ENCODE data around the gene PAPOLG. TPM values are rescaled to one million over a fixed set of nuclear protein-coding genes. Genes with fewer than 3 reads are reported as not detected.

PAPOLG gene
- total and polyA plus RNA-seq, 2 of the 4 experiments (the other 2 are of a cell fraction), result 3.5 to 12.4 TPM

DNA sequence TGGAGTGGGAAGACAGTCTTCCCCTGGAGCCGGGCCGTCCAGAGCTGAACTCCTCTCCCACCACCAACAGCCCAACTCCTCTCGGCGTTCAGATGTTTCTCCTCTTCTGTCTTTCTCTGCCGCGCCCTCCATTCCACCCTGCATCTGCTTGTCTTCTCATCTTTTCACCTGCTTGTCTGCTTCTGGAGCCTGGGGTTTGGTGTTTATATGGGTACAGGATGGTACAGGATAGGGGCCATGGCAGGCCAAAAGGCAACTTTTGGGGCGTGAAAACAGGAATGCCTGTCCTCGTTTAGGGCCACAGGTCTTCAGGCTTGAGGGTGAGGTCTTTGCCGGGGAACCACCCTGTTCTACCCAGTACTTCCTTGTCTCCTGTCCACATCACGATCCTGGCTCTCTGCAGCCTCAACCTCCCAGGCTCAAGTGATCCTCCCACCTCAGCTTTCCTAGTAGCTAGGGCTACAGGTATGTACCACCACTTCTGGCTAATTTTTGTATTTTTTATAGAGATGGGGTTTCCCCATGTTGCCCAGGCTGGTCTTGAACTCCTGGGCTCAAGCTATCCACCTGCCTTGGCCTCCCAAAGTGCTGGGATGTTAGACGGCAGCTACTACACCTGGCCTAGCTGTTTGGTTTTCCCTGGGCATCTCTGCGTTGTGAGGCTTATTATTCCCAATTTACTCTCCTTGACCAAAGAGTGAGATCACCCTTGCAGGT lies 64.5 kb downstream of the PAPOLG start:
- POLR2A ChIA-PET (ENCODE audit: unreplicated experiment), result no interaction called here
- intact Hi-C loops (cut with micrococcal nuclease), result no loop called here
- Histone ChIP-seq H3K4me2 (ENCODE audit: low read depth, low read length) (no peak overlapping the region), H3K14ac (replicated peaks; ENCODE audit: low read depth, low read length) (no peak overlapping the region), H2AFZ (replicated peaks; ENCODE audit: low read length, poor library complexity) (no peak overlapping the region), H2BK120ac (ENCODE audit: low read depth, low read length) (no peak overlapping the region), H3K36me3 (ENCODE audit: control insufficient read depth, insufficient read depth, low read length) (no peaks in the 10 kb centered on the region), H3K23ac (ENCODE audit: low read depth, low read length) (no peak overlapping the region), H2AK9ac (replicated peaks; ENCODE audit: low read depth, low read length, poor library complexity) (no peak overlapping the region), H2AK5ac (ENCODE audit: low read depth, low read length) (no peak overlapping the region), H3K4ac (ENCODE audit: low read depth, low read length) (no peak overlapping the region), H3K79me1 (ENCODE audit: low read depth in 1 of 2, low read length in 2 of 2) (no peaks in the 10 kb centered on the region), H2BK15ac (ENCODE audit: low read depth, low read length) (no peak overlapping the region), H2BK20ac (ENCODE audit: low read depth, low read length) (no peak overlapping the region), H4K5ac (ENCODE audit: low read depth, low read length) (no peak overlapping the region), H3K9me1 (ENCODE audit: insufficient read depth, low read length) (no peaks in the 10 kb centered on the region), H3K27me3 (ENCODE audit: control insufficient read depth, insufficient read depth, low read length) (peaks cover 19% of the 10 kb centered on the region), H3K56ac (ENCODE audit: extremely low read depth, insufficient read depth, low read length) (no peak overlapping the region), H4K8ac (ENCODE audit: low read depth in 2 of 2, low read length in 2 of 2) (no peak overlapping the region), H3K9me3 (ENCODE audit: control insufficient read depth, insufficient read depth, low read length) (no peaks in the 10 kb centered on the region), H3K9ac (ENCODE audit: low read depth, low read length) (no peak overlapping the region), H3K4me3 (ENCODE audit: insufficient read depth, low read depth, low read length) (no peak overlapping the region), H3K18ac (ENCODE audit: low read depth, low read length) (no peak overlapping the region), H3K27ac (ENCODE audit: insufficient read depth, low read length) (no peak overlapping the region), H2BK5ac (ENCODE audit: low read depth, low read length, poor library complexity, severe bottlenecking) (no peak overlapping the region), H4K20me1 (ENCODE audit: insufficient read depth, low read length) (no peaks in the 10 kb centered on the region), H3K4me1 (ENCODE audit: control insufficient read depth, insufficient read depth, low read length) (no peaks in the 10 kb centered on the region), H4K91ac (ENCODE audit: insufficient read depth, low read depth, low read length) (no peak overlapping the region)
- TF ChIP-seq BHLHE40 (IDR thresholded peaks at IDR 0.05; ENCODE audit: low read depth, low read length) (no peak), USF2 (IDR thresholded peaks at IDR 0.05; ENCODE audit: low read depth, low read length) (no peak), CEBPB (IDR thresholded peaks at IDR 0.05; ENCODE audit: low read depth, low read length) (no peak), CHD1 (IDR thresholded peaks at IDR 0.05; ENCODE audit: low read depth, low read length) (no peak), MAZ (IDR thresholded peaks at IDR 0.05; ENCODE audit: borderline replicate concordance, low read depth, low read length) (no peak), FOS (IDR thresholded peaks at IDR 0.05; ENCODE audit: low read depth, low read length) (no peak), MXI1 (IDR thresholded peaks at IDR 0.05; ENCODE audit: borderline replicate concordance, low read depth, low read length) (no peak), SMC3 (IDR thresholded peaks at IDR 0.05; ENCODE audit: low read depth, low read length) (no peak), RAD21 (IDR thresholded peaks at IDR 0.05; ENCODE audit: low read length) (no peak), POLR2A (IDR thresholded peaks at IDR 0.05; ENCODE audit: low read depth, low read length) (no peak), RCOR1 (IDR thresholded peaks at IDR 0.05; ENCODE audit: insufficient replicate concordance, low read length) (no peak), MAFK (IDR thresholded peaks at IDR 0.05; ENCODE audit: low read depth, low read length) (no peak), CTCF (conservative IDR thresholded peaks at IDR 0.05; ENCODE audit: low read depth, low read length) (no peak), NFE2L2 (IDR thresholded peaks at IDR 0.05; ENCODE audit: low read depth, low read length) (no peak), ELK1 (IDR thresholded peaks at IDR 0.05; ENCODE audit: borderline replicate concordance, low read depth, low read length) (no peak), RFX5 (IDR thresholded peaks at IDR 0.05; ENCODE audit: low read depth, low read length) (no peak)
- WGBS, 2 experiments (ENCODE audit: extremely low coverage in 2 of 2, insufficient read length in 1 of 2), result no CpG with 5 or more reads among the region's 12 CpGs
- ATAC-seq (ENCODE audit: low read depth) (no peak), DNase-seq (no peak)
- CTCF ChIA-PET, result interaction anchor here (1.4 kb wide), 1 partner anchor 146 kb away, joined by 3 read pairs; no protein-coding TSS in a partner anchor
- in situ Hi-C loops (cut with MboI; ENCODE audit: low sequenced_read_pairs), result no loop called here
- dilution Hi-C loops (cut with HindIII; ENCODE audit: low sequenced_read_pairs, unreplicated experiment), result no loop called here
- no TSS peak for BruUV-seq (replicated peaks)
